ENCODE measurements around the gene ZNF311.

DNA sequence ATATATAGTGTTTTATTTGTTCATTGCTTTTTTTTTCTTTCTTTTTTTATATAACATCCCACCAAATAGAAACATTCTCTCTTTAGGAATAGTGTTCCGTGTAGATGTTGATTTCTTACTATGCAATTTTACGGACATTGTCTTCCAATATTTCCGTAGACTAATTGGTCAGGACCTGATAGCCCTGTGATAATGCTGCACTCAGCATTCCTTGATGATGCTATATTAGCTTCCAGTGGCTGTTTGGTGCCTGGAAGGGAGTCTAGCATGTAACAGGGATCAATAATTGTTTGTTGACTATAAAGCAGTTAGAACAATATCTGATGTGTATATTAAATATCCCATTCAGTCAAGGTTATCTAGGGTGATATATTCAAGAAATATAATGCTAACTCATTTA, 46.6 kb upstream of the ZNF311 start:
- TF ChIP-seq, protein P1, sequence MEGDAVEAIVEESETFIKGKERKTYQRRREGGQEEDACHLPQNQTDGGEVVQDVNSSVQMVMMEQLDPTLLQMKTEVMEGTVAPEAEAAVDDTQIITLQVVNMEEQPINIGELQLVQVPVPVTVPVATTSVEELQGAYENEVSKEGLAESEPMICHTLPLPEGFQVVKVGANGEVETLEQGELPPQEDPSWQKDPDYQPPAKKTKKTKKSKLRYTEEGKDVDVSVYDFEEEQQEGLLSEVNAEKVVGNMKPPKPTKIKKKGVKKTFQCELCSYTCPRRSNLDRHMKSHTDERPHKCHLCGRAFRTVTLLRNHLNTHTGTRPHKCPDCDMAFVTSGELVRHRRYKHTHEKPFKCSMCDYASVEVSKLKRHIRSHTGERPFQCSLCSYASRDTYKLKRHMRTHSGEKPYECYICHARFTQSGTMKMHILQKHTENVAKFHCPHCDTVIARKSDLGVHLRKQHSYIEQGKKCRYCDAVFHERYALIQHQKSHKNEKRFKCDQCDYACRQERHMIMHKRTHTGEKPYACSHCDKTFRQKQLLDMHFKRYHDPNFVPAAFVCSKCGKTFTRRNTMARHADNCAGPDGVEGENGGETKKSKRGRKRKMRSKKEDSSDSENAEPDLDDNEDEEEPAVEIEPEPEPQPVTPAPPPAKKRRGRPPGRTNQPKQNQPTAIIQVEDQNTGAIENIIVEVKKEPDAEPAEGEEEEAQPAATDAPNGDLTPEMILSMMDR (IDR thresholded peaks at IDR 0.05): no peak
- TF ChIP-seq POLR2A (IDR thresholded peaks at IDR 0.05): no peak
- no peak for TF ChIP-seq EP300 (IDR thresholded peaks at IDR 0.05)
- TF ChIP-seq POLR2AphosphoS5 (IDR thresholded peaks at IDR 0.05): no peak

All from sigmoid colon (tissue), 4 donors.